ENCODE measurements around the gene ARPC5. TPM values are rescaled to one million over a fixed set of nuclear protein-coding genes. Genes with fewer than 3 reads are reported as not detected.
"Not testable (repeated sequence)": the region's sequence is repeated elsewhere in the genome, so short reads cannot be mapped to it uniquely, and the experiment has no call there.

ARPC5 gene
- total RNA-seq, 1 donor from 2014 or later, result 163 TPM

DNA sequence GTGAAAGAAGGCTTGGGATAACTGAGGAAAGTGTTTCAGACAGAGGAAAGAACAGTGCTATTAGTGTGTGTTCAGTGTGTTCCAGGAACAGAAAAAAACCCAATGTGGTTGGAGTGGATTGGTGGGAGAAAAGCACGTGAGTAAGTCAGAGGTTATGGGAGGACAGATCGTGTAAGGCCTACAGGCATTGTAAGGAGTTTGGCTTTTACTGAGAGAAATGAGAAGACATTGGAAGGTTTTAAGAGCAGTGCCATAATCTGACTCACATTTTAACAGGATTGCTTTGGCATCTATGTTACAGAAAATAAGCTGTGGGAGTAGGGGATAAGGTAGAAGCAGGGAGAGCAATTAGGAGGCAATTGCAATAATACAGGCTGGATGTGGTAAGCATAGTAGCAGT, 4.8 kb downstream of the ARPC5 start:
- H3K36me3 ChIP-seq (ENCODE audit: control insufficient read depth, insufficient read depth, low read length), result no peaks in the 10 kb centered on the region
- H3K4me3 ChIP-seq (ENCODE audit: low read depth, low read length), result no peak overlapping the region
- no peaks in the 10 kb centered on the region for H3K27me3 ChIP-seq (ENCODE audit: control insufficient read depth, insufficient read depth, low read length)
- TF ChIP-seq CTCF (IDR thresholded peaks at IDR 0.05; ENCODE audit: insufficient read depth, low read length, poor library complexity, severe bottlenecking), result no peak
- DNase-seq (ENCODE audit: low read depth), result no peak

DNA sequence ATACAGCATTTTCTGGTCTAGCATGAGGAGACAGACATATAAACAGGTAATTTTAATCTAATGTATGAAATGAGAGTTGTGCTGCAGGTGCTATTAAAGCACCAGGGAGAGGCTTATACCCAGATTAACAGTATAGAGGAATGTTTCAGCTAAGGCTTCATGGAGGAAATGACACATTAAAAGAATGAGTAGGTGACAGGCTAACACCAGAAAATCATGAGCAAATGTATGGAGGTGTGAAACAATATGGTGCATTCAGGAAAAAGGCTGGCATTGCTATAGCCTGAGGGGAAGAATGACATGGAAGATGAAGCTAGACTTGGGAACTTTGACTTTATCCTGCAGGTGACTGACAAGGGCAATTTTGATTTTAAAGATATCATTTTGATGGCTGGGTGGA, 7.0 kb downstream of the ARPC5 start:
- no peak for DNase-seq (ENCODE audit: low read depth)
- no peak for TF ChIP-seq CTCF (IDR thresholded peaks at IDR 0.05; ENCODE audit: insufficient read depth, low read length, poor library complexity, severe bottlenecking)
- H3K27me3 ChIP-seq (ENCODE audit: control insufficient read depth, insufficient read depth, low read length), result no peaks in the 10 kb centered on the region
- H3K36me3 ChIP-seq (ENCODE audit: control insufficient read depth, insufficient read depth, low read length), result no peaks in the 10 kb centered on the region
- no peak overlapping the region for H3K4me3 ChIP-seq (ENCODE audit: low read depth, low read length)

GRCh38 chr1:183626236-183626635, 9.3 kb downstream of the ARPC5 start:
- H3K27me3 ChIP-seq (ENCODE audit: control insufficient read depth, insufficient read depth, low read length); DNase-seq (ENCODE audit: low read depth); H3K36me3 ChIP-seq (ENCODE audit: control insufficient read depth, insufficient read depth, low read length); H3K4me3 ChIP-seq (ENCODE audit: low read depth, low read length): not testable (repeated sequence)

- peak; percentile 73 for TF ChIP-seq CTCF (IDR thresholded peaks at IDR 0.05; ENCODE audit: insufficient read depth, low read length, poor library complexity, severe bottlenecking)
- peak; percentile 45 for DNase-seq (ENCODE audit: low read depth)
- Histone ChIP-seq H3K27me3 (ENCODE audit: control insufficient read depth, insufficient read depth, low read length) (no peaks in the 10 kb centered on the region), H3K4me3 (ENCODE audit: low read depth, low read length) (no peak overlapping the region), H3K36me3 (ENCODE audit: control insufficient read depth, insufficient read depth, low read length) (no peaks in the 10 kb centered on the region)
Observed at GRCh38 chr1:183622884-183623785, 12.4 kb downstream of the ARPC5 start.

DNA sequence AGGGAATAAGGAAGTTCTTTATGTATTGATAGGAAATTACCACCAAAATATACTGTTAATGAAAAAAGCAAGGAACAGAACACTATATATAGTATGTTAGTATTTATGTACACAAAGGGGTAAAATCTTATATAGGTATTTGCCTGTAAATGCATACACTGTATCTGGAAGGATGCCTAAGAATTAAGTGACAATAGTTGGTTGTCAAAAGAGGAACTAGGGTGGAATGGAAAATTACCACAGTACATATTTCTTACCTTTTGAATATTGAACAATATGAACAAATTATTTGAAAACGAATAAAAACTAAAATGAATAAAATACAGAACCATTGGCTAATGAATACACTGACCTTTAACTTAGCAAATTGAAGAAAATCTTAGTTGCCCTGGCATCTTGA, 13.6 kb downstream of the ARPC5 start:
- no peaks in the 10 kb centered on the region for H3K27me3 ChIP-seq (ENCODE audit: control insufficient read depth, insufficient read depth, low read length)
- no peak for DNase-seq (ENCODE audit: low read depth)
- H3K36me3 ChIP-seq (ENCODE audit: control insufficient read depth, insufficient read depth, low read length), result no peaks in the 10 kb centered on the region
- TF ChIP-seq CTCF (IDR thresholded peaks at IDR 0.05; ENCODE audit: insufficient read depth, low read length, poor library complexity, severe bottlenecking), result no peak
- no peak overlapping the region for H3K4me3 ChIP-seq (ENCODE audit: low read depth, low read length)

GRCh38 chr1:183620311-183620710, 15.3 kb downstream of the ARPC5 start:
- Histone ChIP-seq H3K36me3 (ENCODE audit: control insufficient read depth, insufficient read depth, low read length) (no peaks in the 10 kb centered on the region), H3K27me3 (ENCODE audit: control insufficient read depth, insufficient read depth, low read length) (no peaks in the 10 kb centered on the region), H3K4me3 (ENCODE audit: low read depth, low read length) (no peak overlapping the region)
- TF ChIP-seq CTCF (IDR thresholded peaks at IDR 0.05; ENCODE audit: insufficient read depth, low read length, poor library complexity, severe bottlenecking), result no peak
- DNase-seq (ENCODE audit: low read depth), result no peak

Data from kidney epithelial cell (primary cell).